ENCODE measurements around the gene RANGAP1. TPM values are rescaled to one million over a fixed set of nuclear protein-coding genes. Genes with fewer than 3 reads are reported as not detected.

The RANGAP1 gene
- polyA plus RNA-seq, 3 donors: 59.1 to 62.9 (median 61.2) TPM

- DNase-seq: no peak
These were observed 81.9 kb downstream of the RANGAP1 start for GRCh38 chr22:41204066-41204465.

GRCh38 chr22:41203118-41203517, 82.9 kb downstream of the RANGAP1 start:
- DNase-seq: no peak

GRCh38 chr22:41201141-41201540, 84.8 kb downstream of the RANGAP1 start:
- peak; percentile 24 for DNase-seq

- DNase-seq: no peak
These were observed 87.9 kb downstream of the RANGAP1 start for GRCh38 chr22:41198027-41198580.

- DNase-seq: peak; percentile 69
These were observed 88.7 kb downstream of the RANGAP1 start for GRCh38 chr22:41197038-41197972.

Other genes starting within 250 kb of the RANGAP1 start
- 10 to 100 TPM; 55.3 to 78.4 (median 72.0) TPM for gene EP300, start 193.6 kb downstream of the RANGAP1 start, polyA plus RNA-seq (ENCODE audit: insufficient read length in 3 of 3)
- 10 to 100 TPM; 27.6 to 28.9 (median 28.6) TPM for gene L3MBTL2, start 80.9 kb downstream of the RANGAP1 start, polyA plus RNA-seq (ENCODE audit: insufficient read length in 3 of 3)
- 1 to 10 TPM; 4.3 to 5.2 (median 4.9) TPM for gene CHADL, start 45.3 kb downstream of the RANGAP1 start, polyA plus RNA-seq (ENCODE audit: insufficient read length in 3 of 3)
- 100 to 1,000 TPM in 1 of 3 donors, 10 to 100 TPM in 2; 93.3 to 102 (median 96.9) TPM for gene ZC3H7B, start 15.3 kb upstream of the RANGAP1 start, polyA plus RNA-seq (ENCODE audit: insufficient read length in 3 of 3)
- 10 to 100 TPM; 14.4 to 18.5 (median 17.8) TPM for gene TEF, start 95.8 kb upstream of the RANGAP1 start, polyA plus RNA-seq (ENCODE audit: insufficient read length in 3 of 3)
- gene TOB2, start 160.6 kb upstream of the RANGAP1 start, polyA plus RNA-seq (ENCODE audit: insufficient read length in 3 of 3): 10 to 100 TPM; 54.5 to 60.6 (median 56.1) TPM
- gene PHF5A, start 182.5 kb upstream of the RANGAP1 start, polyA plus RNA-seq (ENCODE audit: insufficient read length in 3 of 3): 10 to 100 TPM; 50.2 to 59.2 (median 54.1) TPM
- gene ACO2, start 182.9 kb upstream of the RANGAP1 start, polyA plus RNA-seq (ENCODE audit: insufficient read length in 3 of 3): 100 to 1,000 TPM; 145 to 165 (median 150) TPM

All from renal pelvis (tissue), 4 donors.